B cell (primary cell): ENCODE measurements around the gene TMEM222. TPM values are rescaled to one million over a fixed set of nuclear protein-coding genes. Genes with fewer than 3 reads are reported as not detected.

Experiments
- ATAC-seq: fragments of 200-7000 bp; cut with Tn5 transposase; one replicate; pipeline ENCODE4 v1.10.0; 2021; ENCODE audit warnings: low read depth, mild to moderate bottlenecking, moderate number of reproducible peaks, moderate library complexity
- CTCF ChIA-PET: fragments of 350-600 bp; sonication (Branson Sonifier 250); formaldehyde crosslinking; loops from one replicate; lab custom pipeline; 2021; ENCODE audit warnings: antibody characterized with exemption, inconsistent platforms; lab: Charles Lee
- POLR2A ChIA-PET: fragments of 350-600 bp; sonication (Branson Sonifier 250); formaldehyde crosslinking; loops from one replicate; lab custom pipeline; 2021; ENCODE audit warnings: antibody characterized with exemption; lab: Charles Lee
- DNase-seq: peaks from one replicate; pipeline ENCODE4 v3.0.0; 2013
- H2AFZ ChIP-seq: 2 replicates; pipeline ENCODE4 v1.6.1; 2012; ENCODE audit warnings: mild to moderate bottlenecking, low read depth, low read length; ENCODE audit not compliant: insufficient read depth, poor library complexity, severe bottlenecking
- H3K27ac ChIP-seq, 2 donors: 1 replicate in 1 of 2; 2 replicates in 1 of 2; pipeline ENCODE4 v1.5.1; 2012 to 2013; ENCODE audit warnings: low read length in 2 of 2, mild to moderate bottlenecking in 2 of 2, moderate library complexity in 1 of 2
- H3K27me3 ChIP-seq, 4 experiments: fragments of 200-600 bp in 1 of 4; sonication (generic) in 1 of 4; replicated peaks in 1 of 4; 1 replicate in 2 of 4; 2 replicates in 2 of 4; pipeline versions ENCODE4 v1.6.1 to v1.7.0; 2013 to 2016; ENCODE audit warnings: low read length in 3 of 4, mild to moderate bottlenecking in 2 of 4, mixed read lengths in 1 of 4, moderate library complexity in 1 of 4; ENCODE audit not compliant: insufficient read depth in 4 of 4, control insufficient read depth in 3 of 4; ENCODE audit errors: control extremely low read depth in 1 of 4
- H3K36me3 ChIP-seq, 2 experiments: replicated peaks in 1 of 2; 1 replicate in 1 of 2; 2 replicates in 1 of 2; pipeline versions ENCODE4 v1.6.1 to v1.7.1; 2013; ENCODE audit warnings: low read length in 1 of 2; ENCODE audit not compliant: insufficient read depth in 2 of 2, control insufficient read depth in 1 of 2; ENCODE audit errors: control extremely low read depth in 1 of 2, extremely low read depth in 1 of 2
- H3K4me1 ChIP-seq, 2 donors: fragments of 200-600 bp in 1 of 2; sonication (generic) in 1 of 2; 1 replicate in 1 of 2; 2 replicates in 1 of 2; pipeline versions ENCODE4 v1.5.1 to v1.6.1; 2013 to 2017; ENCODE audit warnings: low read length in 2 of 2; ENCODE audit not compliant: control insufficient read depth in 2 of 2, insufficient read depth in 2 of 2
- H3K4me2 ChIP-seq: replicated peaks from 2 replicates; pipeline ENCODE3; 2012; ENCODE audit warnings: mild to moderate bottlenecking, low read depth, low read length; ENCODE audit not compliant: poor library complexity, severe bottlenecking
- H3K4me3 ChIP-seq, 5 experiments: fragments of 200-600 bp in 1 of 5; sonication (generic) in 1 of 5; 1 replicate in 3 of 5; 2 replicates in 2 of 5; pipeline versions ENCODE4 v1.5.1 to v1.7.0; 2011 to 2016; ENCODE audit warnings: low read length in 4 of 5, mild to moderate bottlenecking in 4 of 5, low read depth in 2 of 5, control low read depth in 1 of 5, moderate library complexity in 1 of 5; ENCODE audit not compliant: insufficient read depth in 1 of 5; ENCODE audit errors: control extremely low read depth in 1 of 5, extremely low read depth in 1 of 5
- H3K79me2 ChIP-seq: fragments of 200-600 bp; sonication (generic); one replicate; pipeline ENCODE4 v1.6.0; 2016; ENCODE audit warnings: low read length; ENCODE audit not compliant: control insufficient read depth, insufficient read depth
- H3K9ac ChIP-seq: fragments of 200-600 bp; sonication (generic); 2 replicates; pipeline ENCODE4 v1.6.1; 2017; ENCODE audit warnings: mild to moderate bottlenecking, low read length, moderate library complexity
- H3K9me3 ChIP-seq, 3 donors: one replicate each; pipeline versions ENCODE4 v1.6.1 to v1.7.1; 2013; ENCODE audit warnings: low read length in 2 of 3; ENCODE audit not compliant: control insufficient read depth in 2 of 3, insufficient read depth in 1 of 3; ENCODE audit errors: control extremely low read depth in 1 of 3
- H4K20me1 ChIP-seq: 2 replicates; pipeline ENCODE4 v1.6.0; 2012; ENCODE audit warnings: mild to moderate bottlenecking, low read length; ENCODE audit not compliant: insufficient read depth, control insufficient read depth, poor library complexity, severe bottlenecking
- H3K27ac Mint-ChIP-seq: one replicate; pipeline ENCODE4 v1.8.0; 2021; ENCODE audit warnings: mixed read lengths
- H3K27me3 Mint-ChIP-seq: one replicate; pipeline ENCODE4 v1.8.0; 2021; ENCODE audit warnings: mixed read lengths
- H3K4me1 Mint-ChIP-seq: one replicate; pipeline ENCODE4 v1.8.0; 2021; ENCODE audit warnings: mixed read lengths
- H3K4me3 Mint-ChIP-seq: one replicate; pipeline ENCODE4 v1.8.0; 2021; ENCODE audit warnings: mixed read lengths
- H3K9me3 Mint-ChIP-seq: one replicate; pipeline ENCODE4 v1.8.0; 2022; ENCODE audit warnings: mixed read lengths; ENCODE audit not compliant: insufficient read depth
- CTCF ChIP-seq: fragments of 200-600 bp; IDR thresholded peaks from one replicate; pipeline ENCODE4 v1.8.0; 2022; ENCODE audit warnings: antibody characterized with exemption, mild to moderate bottlenecking
- EZH2 ChIP-seq: IDR thresholded peaks from 2 replicates; pipeline ENCODE4 v1.6.1; 2012; ENCODE audit warnings: borderline replicate concordance, low read depth, mild to moderate bottlenecking, moderate library complexity, low read length; ENCODE audit not compliant: insufficient read depth, poor library complexity, severe bottlenecking
- WGBS: methylation state at CpG from one replicate; pipeline ENCODE4 v1.1.5; 2013; ENCODE audit warnings: missing lambda C conversion rate; ENCODE audit not compliant: insufficient coverage; 5-methylcytosine and 5-hydroxymethylcytosine counted together
- intact Hi-C: fragments of 100-400 bp; cut with micrococcal nuclease; formaldehyde crosslinking; loops from one replicate; pipeline ENCODE4 v1.10.0; 2022
- polyA plus RNA-seq: library from polyadenylated mRNA; depleted of rRNA; stranded (reverse); fragments of >200 nt; gene quantifications from 2 replicates; pipeline ENCODE4 v1.2.3, GENCODE V29; 2012
- total RNA-seq, 2 donors: library from RNA; stranded (reverse); fragments of 120-200 nt in 1 of 2; gene quantifications; 1 replicate in 1 of 2; 2 replicates in 1 of 2; pipeline versions ENCODE4 v1.2.3 to v1.2.4, GENCODE V29; 2013 to 2022

The TMEM222 gene
- total and polyA plus RNA-seq, 2 donors (not counting 1 experiment from before 2014, with no cell fraction given) = 44.2 to 80.9 TPM

- peaks cover 4 to 32% of the 10 kb centered on the region in 2 experiments for H3K36me3 ChIP-seq
- H3K27ac ChIP-seq = peak overlapping the region in 1 of 2 donors; percentile 47
- no peaks in the 10 kb centered on the region for H4K20me1 ChIP-seq
- TF ChIP-seq EZH2 (no peak), CTCF (peak; percentile 87)
- H3K9ac ChIP-seq = no peak overlapping the region
- 75% methylated on average over 5 of the region's 11 CpGs for WGBS
- H3K4me3 ChIP-seq = no peak overlapping the region
- peaks cover 0 to 9% of the 10 kb centered on the region in 2 donors for H3K4me1 ChIP-seq
- no peaks in the 10 kb centered on the region for H3K27me3 ChIP-seq
- ChIA-PET POLR2A (interaction anchor here (0.7 to 1.9 kb wide), 3 partner anchors 50 to 181 kb away, joined by 4 to 5 read pairs (median 5); partner anchors contain the start of gene WDTC1), CTCF (interaction anchor here (0.6 to 9.5 kb wide), 38 partner anchors 11 to 475 kb away, joined by 3 to 343 read pairs (median 6); partner anchors contain the start of genes SLC9A1 and WDTC1)
- H3K4me1 Mint-ChIP-seq = peaks cover 12% of the 10 kb centered on the region
- H3K27ac Mint-ChIP-seq = no peak overlapping the region
- peaks cover 6% of the 10 kb centered on the region for H3K79me2 ChIP-seq
- no peak overlapping the region for H3K4me2 ChIP-seq
- H3K9me3 Mint-ChIP-seq = no peaks in the 10 kb centered on the region
- H3K4me3 Mint-ChIP-seq = no peak overlapping the region
- ATAC-seq = peak; percentile 93
- no peaks in the 10 kb centered on the region for H3K9me3 ChIP-seq
- no peak overlapping the region for H2AFZ ChIP-seq
- intact Hi-C loops = loop anchor here (1.0 to 2.0 kb wide), 4 partner anchors 50 to 240 kb away; partner anchors contain the start of gene WDTC1
- DNase-seq = peak; percentile 88
- no peaks in the 10 kb centered on the region for H3K27me3 Mint-ChIP-seq
Measured at GRCh38 chr1:27284425-27285273, 37.3 kb upstream of the TMEM222 start.
